DMS 273 (cell line): ENCODE measurements around the gene ERC2.
A peak's percentile ranks its signal among the peaks of the same experiment; 100 is the strongest.

ENCODE experiments used
- DNase-seq: peaks from one replicate; lab custom pipeline; 2025; ENCODE audit not compliant: unreplicated experiment; lab: John Stamatoyannopoulos, UW

The ERC2 gene

DNA sequence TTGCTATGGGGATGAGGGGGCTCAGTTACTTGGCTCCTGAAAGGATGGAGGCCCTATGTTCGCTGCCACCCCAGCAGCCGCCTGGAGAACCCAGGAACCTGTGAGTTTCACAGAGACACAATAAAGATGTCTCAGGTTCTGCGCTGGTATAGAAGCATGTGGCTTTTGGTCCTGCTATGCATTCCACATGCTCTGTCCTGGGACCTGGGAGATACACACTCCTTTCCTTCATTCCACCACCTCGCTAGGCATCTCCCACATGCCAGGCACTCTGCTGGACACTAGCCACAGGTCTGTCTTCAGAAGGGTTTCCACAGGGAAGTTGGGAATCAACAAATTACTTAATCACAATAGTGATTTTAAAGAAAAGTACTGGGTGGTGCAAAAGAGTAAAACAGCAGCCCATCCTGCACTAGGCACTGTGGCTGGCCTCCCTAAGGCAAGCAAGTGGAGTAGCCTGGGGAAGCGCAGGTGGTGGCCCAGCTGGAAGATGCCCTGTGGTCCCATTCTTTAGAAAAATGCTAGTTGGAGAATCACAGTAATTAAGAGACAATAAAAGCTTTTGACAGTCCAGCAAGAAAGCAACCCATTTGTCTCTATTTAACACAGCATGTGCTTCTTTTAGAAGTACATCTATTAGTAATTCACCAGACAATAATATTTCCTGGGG, 572.2 kb downstream of the ERC2 start:
- no peak for DNase-seq

DNA sequence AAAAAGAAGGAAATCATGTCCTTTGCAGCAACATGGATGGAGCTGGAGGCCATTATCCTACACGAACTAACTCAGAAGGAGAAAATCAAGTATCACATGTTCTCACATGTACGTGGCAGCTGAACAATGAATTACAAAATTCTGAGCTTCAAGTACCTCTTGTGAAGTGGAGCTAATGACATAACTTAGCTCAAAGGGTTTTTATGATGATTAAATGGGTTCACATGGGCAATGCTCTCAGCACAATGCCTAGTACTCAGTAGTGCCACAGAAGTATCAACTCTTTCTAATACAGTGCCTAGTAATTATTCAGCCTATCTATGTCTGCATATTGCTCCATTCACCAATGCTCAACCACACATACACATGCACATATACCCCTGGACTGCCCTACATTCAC, 573.7 kb downstream of the ERC2 start:
- no peak for DNase-seq

DNA sequence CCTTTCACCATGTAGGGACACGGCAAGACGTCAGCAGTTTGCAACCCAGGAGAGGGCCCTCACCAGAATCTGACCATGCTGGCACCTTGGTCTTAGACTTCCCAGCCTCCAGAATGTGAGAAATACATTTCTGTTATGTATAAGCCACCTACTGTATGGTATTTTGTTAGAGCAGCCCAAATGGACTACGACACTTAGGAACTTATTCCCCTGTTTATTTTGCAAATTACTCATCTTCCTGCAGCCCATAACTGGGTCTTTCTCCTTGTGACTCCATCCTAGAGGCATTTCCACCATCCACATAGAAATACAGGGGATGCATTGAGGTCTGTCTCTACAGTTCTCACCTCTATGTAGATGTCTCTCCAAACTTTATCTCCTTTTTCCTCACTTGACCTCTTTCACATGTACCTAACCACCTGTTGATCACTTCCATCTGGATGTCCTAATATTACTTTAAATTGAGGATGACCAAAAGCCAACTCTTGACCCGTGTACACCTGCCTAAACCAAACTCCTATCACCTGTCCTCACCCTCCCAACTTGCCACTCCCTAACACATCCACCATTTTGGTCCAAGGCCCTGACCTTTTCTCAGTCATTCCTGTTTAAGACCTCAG, 575.1 kb downstream of the ERC2 start:
- no peak for DNase-seq

DNA sequence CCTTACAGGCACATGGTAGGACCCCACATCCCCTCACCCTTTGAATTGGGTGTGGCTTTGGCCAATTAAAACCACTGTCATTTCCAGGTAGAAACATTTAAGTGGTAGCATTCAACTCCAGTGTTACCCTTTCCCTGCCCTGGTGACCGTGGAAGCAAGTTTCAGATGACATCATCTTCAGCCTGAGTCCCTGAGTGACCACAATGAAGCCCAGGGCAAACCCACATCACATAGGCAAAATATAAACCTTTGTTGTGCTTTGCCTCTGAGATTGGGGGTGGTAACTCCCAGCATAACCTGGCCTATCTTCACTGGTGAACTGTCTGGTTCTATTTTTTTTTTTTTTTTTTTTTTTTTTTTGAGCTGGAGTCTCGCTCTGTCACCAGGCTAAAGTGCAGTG, 577.2 kb downstream of the ERC2 start:
- no peak for DNase-seq

DNA sequence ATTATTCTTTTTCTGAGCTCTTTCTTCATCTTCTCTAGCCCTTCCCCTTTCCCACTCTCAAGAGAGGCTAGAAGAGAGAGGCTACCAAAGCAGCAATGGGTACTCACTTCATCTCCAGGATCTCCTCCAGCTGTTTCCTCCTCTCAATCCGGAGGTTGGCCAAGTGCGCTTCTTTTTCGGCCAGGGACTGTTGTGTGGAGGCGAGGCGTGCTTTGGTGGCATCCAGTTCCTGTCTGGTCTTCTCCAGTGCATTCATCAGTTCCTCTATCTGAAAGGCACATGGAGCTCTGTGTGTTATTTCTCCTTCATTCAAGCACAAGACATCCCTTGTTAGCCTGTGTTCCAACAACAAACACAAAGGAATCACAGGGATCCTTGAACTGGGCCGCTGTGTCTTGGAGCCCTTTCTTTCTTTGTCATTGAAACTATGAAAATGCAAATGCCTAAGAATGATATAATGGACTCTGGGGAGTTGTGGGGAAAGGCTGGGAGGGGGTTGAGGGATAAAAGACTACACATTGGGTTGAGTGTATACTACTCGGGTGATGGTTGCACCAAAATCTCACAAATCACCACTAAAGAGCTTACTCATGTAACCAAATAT, 579.9 kb downstream of the ERC2 start:
- DNase-seq: no peak

DNA sequence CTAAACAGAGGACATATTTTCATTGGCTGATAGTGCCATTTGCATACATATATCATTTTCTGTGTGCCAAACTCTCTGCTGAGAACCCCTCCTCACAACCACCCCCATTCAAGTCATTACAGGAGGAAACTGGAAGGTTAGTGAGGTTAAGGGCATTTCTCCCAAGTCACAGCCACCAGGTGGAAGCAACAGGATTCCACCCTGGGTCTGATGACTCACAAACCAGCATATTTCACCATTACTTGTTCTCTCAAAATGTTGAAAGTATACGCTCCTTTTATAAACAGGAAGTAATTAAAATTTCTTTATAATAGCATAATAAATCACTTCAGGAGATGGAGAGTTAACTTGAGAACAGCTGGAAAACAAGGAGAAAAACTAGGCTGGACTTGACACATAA, 582.5 kb downstream of the ERC2 start:
- no peak for DNase-seq

DNA sequence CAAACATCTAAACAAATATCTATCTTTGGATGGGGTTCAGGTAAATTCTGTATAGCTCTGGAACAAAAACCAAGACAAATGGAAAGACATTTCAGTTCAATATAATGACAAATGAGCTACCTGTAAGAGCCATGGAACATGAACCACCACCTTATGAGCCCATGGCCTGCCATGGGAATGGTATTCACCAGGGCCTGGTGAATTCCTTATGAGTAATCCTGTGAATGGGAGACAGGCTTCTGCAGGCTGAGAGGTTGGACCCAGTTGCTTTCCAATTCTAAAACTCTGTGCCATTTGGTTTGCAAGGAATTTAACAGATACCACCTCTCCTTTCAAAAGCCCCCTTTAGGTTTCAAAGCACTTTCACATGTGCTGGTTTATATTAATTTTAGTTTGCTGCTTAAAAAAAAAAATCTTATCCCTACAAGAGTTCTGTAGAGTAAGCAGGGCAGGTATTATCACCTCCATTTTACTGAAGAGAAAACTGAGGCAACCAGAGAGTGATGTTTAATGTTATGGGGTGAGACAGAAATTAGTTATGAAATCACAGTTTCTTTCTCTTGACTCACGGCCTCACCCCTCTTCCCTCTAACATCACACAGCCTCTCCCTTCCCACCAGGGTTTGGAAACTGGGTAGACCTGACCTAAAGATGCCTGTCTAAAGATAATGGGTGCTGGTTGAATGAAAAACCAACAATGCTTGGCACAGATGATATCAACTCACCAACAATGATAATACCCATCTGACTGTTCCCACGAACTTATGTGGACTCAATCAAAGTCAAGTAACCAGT, 583.6 kb downstream of the ERC2 start:
- DNase-seq: no peak

DNA sequence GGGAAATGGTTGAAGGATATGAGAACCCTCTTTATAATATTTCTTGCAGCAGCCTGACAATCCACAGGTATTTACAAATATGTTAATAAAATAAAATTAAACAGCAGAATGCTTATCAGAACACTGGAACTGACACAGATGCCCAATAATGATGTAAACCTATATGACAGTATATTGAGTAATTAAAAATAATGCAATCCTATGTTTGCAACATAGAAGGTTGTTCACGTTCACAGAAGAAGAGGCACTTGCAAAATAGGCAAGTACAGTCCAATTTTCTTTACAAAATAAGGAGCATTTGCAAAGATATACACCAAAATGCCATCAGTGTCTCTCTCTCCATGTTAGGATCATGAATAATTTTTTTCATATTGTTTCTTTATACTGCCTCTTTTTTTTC, 584.2 kb downstream of the ERC2 start:
- no peak for DNase-seq

DNA sequence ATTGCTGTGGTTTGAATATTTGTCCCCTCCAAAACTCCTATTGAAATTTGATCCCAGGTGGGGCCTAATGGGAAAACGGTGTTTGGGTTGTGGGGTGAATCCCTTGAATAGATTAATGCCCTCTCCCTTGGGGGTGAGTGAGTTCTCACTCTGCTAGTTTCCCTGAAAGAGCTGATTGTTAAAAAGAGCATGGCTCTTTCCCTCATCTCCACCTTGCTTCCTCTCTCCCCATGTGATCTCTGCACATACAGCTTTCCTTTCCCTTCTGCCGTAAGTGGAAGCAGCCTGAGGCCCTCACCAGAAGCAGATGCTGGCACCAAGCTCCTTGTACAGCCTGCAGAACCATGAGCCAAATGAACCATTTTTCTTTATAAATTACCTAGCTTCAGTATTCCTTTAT, 586.3 kb downstream of the ERC2 start:
- no peak for DNase-seq

DNA sequence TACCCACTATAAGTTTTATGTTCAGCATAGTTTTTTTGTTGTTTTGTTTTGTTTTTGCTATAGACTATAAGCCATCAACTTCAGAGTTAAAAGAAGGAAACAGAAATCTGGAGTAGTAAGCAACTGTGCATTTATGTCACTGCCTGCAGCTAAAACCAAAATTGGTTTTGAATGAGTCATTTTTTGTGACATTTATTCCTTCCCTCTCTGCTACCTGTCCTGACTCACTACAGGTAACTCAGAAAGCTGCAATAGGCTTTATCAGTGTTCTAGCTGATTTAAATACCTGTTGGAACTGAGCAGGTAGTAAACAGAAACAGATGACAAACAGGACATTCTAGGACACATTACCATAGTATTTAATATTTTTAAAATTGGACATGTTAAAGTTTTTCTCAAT, 587.9 kb downstream of the ERC2 start:
- DNase-seq: no peak

DNA sequence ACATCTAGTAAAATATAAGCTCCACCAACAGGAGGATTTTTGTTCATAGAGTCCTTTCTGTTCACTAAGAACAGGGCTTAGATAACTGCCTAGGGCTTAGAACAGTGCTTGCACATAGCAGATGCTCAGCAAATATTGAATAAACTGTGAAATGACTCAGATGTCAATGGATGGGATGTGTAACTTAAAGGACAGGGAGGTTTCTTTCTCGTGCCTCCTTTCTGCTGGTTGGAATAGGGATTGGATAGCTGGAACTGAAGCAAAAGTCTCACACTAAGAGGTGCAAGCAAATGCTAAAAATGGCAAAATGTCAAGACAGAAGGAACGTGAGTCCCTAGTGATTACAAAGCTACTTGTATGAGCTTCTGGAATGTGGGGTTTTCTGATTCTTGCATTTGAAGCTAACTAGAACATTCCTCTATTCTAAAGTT, 588.4 kb downstream of the ERC2 start:
- no peak for DNase-seq

DNA sequence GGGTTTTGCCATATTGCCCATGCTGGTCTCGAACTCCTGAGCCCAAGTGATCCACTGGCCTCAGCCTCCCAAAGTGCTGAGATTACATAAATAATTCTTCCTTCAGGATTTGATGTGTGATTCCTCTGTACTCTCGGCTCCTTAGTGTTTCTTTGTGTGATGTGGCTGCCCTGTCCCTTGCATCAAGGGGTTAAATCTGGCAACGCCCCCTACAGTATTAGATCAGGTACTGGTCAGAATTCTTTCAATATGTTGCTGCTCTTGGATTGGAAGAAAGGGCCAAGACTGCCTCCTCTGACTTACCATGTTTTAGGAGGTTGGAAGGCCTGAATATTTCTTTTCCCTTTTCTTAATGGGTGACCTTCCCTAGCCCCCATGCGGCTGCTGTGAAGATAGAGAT, 590.6 kb downstream of the ERC2 start:
- peak; percentile 7 for DNase-seq

DNA sequence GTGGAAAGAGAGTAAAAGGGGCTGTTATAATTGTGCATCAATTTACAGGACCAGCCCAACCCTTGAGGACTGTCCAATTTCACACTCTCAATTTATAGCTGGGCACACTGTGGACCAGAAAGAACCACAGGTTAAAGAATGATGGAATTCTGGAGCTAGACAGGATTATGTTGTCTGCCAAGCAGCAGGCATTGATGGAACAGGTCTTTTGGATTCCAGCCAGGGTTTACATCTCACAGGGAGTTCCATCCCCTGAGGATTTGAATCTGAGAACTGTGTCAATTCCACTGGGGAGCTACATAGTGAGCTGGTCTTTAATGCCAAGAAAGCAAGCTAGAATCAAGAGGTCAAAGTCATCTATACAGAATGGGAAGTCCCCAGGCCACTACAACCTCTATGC, 591.7 kb downstream of the ERC2 start:
- DNase-seq: peak; percentile 26

DNA sequence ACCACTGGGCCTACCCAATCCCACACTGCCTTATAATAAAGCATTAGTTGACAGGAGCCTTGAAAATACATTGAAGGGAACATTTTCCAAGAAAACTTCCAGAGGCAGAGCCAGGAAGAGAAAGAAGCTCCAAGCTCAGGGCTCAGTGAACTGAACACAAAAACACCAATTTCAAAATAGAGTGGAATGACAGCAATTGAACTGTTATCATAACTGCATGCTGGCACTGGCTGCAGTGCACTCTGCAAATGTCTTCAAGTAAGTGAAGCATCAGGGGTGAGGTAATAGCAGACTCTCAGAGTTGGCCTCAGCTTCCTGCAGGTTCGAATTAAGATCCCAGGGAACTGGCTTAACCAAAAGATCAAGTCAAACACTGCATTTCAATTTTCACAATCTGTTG, 593.2 kb downstream of the ERC2 start:
- DNase-seq: no peak

DNA sequence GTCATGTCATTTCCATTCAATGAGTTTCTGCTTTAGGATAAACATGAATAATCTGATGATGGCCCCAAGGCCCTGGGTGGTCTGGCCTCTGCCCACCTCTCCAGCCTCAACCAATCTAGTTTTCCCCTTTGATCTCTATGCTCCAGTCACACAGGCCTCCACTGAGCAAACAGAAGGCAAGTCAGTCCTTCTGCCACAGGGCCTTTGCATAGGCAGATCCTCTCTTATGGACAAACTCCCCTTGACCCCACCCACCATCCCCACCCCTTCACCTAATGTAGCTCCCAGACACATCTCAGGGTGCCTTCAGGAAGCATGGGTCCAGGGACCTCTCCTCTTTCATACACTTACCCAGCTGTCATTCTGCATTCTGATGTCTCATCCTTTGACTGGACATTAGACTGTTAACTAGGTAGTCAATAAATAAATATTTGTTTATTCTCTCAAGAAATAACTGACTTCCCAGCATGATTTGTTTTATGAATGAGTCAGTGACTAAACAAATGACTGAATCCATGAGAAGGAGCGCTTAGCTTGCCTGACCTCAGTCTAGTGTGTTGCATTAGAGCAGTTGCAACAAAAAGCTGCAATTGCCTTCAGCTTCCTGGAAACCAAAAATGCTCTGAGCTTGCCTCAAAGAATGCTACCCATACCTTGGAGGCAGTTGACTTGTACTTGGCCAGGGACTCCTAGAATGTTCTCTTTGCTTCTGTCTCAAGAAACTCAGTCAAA, 594.6 kb downstream of the ERC2 start:
- no peak for DNase-seq

DNA sequence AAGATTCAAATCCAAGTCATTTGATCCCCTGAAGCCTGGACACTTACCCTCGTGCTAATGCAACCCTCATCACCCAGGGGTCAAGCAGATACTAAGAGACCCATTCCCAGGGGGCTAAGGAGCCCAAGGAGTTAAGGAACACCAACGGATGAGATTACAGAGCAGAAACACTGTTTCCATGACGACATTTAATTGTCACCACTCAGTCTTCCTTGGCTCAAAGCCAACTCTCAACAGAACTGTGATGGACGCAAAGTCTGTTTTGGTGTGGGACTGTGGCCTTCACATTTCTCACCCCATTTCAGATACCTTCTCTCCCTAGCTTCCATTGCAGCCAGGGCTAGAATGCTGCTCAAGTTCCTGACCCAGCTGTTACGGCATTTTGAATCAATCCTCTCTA, 597.7 kb downstream of the ERC2 start:
- peak; percentile 14 for DNase-seq

DNA sequence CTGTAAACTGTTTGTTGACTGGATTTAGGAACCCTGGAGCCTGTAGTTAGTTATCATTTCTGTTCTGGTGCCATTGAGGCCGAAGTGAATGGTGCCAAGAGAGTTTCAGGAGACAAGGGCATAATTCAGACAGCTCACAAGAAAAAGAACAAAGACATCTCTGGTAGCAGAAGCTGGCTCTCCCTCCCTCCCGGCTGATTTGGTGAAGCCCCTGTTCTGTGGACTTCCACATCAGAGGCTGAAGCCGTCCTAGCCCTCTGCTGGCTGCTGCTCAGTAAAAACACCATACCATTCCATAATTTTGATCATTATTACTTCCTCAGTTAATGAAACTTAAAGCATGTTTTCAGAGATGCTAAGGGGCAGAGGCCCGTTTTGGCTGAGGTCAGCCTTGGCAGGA, 599.9 kb downstream of the ERC2 start:
- no peak for DNase-seq

DNA sequence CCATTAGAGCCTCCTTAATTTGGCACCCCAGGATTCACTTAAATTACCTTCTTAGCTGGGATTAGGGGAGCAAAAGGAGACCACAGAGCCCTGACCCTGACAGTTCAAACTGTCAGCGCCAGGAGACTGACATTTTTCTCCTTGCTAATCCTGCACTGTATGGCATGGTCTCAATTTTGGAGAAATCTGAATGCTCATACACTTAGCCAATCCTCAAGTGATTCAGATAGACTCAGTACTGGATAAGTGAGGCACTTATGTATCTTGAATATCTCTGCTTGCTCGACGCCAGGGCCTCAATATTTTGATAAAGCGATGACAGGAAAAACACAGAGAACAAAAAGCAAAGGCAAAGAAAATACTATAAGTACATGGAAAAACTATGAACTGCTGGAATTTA, 605.2 kb downstream of the ERC2 start:
- DNase-seq: no peak

DNA sequence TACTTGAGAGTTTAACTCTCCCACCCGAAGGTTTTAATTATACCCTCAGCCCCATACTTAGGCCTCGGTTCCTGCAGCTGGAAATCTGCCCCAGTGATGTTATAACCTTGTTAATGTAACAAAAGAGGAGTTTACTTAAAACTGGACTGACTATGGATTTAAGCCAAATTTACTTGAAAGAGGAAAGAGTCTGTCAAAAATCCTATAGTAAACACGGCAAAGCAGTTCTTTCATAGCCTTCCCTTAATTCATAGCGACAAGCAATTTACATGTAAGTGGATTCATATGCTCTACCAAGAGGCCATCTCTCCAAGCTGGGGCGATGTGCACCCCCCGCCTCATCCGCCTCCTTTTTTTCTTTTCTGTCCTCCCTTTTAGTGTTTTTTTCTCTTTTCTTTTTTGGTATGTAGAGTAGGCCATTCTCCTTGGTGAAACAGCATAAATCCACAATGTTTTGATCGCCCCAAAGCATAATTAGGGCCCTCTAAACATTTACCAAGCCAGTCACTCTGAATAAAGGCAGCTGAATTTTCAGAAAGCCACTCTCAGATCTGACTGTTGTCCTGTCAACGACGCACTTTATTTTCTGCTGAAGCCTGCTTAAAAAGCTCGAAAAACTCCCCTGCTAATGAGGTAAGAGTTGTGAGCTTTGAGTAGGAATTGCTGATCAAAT, 608.1 kb downstream of the ERC2 start:
- DNase-seq: no peak

DNA sequence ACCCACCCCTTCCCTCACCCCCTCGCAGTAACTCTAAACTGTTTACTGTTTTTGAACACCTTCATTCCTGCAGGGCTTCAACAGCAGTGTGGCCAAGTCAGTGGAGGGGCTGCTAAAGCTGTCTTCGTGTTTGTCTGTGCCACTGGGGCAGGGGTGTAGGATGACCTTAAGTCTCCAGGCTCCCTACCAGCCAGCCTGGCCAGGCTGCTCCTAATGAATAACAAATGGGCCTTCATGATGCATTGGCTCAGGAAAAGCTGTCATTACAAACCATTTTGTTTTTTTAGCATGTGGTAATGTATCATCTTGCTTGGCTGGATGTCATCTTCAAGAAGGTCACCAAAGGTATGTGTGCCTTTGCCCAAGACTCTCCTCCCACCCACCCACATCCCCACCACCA, 609.0 kb downstream of the ERC2 start:
- no peak for DNase-seq

DNA sequence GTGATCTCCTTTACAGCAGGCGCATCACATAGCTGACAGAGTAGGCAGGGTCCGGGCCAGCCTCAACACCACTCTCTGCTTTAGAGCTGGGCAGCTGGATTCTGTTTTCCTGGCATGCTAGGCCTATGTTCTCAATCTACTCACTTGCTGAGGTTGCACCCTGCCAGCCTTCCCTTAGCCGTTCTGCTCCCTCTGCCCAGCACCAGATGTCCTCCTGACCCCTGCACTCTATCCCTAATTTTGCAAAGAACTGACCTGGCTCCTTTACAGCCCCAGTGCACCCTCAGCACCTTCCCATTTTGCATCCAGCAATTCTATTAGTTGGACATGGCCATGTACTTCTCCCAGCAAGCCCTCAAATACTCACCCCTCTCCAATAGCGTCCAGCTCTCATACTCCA, 609.5 kb downstream of the ERC2 start:
- no peak for DNase-seq
